GM12873 (cell line): ENCODE measurements around the gene BAZ2B.

Experiments used
- TF ChIP-seq, protein P1 (sequence below): IDR thresholded peaks from 2 replicates; pipeline ENCODE4 v1.5.1; 2012; ENCODE audit warnings: low read depth, mild to moderate bottlenecking, moderate library complexity, low read length, control low read depth; ENCODE audit not compliant: insufficient read depth; ENCODE audit errors: missing control alignments

Gene BAZ2B

DNA sequence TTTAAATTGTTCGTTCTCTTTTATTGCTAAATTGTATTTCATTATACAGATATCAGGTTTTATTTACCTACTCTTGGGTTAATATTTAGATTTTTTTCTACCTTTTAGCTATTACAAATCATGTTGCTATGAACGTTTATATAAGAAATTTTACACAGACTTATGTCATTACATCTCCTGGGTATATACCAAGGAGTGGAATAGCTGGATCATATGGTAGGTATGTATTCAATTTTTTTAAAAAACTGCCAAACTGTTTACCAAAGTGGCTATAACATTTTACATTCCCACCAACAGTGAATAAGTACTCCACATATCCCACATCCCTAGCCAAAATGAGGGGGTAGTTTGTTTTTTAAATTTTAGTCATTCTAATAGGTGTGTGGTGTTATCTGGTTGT is 32.3 kb upstream of the BAZ2B start:
- TF ChIP-seq, protein P1, sequence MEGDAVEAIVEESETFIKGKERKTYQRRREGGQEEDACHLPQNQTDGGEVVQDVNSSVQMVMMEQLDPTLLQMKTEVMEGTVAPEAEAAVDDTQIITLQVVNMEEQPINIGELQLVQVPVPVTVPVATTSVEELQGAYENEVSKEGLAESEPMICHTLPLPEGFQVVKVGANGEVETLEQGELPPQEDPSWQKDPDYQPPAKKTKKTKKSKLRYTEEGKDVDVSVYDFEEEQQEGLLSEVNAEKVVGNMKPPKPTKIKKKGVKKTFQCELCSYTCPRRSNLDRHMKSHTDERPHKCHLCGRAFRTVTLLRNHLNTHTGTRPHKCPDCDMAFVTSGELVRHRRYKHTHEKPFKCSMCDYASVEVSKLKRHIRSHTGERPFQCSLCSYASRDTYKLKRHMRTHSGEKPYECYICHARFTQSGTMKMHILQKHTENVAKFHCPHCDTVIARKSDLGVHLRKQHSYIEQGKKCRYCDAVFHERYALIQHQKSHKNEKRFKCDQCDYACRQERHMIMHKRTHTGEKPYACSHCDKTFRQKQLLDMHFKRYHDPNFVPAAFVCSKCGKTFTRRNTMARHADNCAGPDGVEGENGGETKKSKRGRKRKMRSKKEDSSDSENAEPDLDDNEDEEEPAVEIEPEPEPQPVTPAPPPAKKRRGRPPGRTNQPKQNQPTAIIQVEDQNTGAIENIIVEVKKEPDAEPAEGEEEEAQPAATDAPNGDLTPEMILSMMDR = no peak

DNA sequence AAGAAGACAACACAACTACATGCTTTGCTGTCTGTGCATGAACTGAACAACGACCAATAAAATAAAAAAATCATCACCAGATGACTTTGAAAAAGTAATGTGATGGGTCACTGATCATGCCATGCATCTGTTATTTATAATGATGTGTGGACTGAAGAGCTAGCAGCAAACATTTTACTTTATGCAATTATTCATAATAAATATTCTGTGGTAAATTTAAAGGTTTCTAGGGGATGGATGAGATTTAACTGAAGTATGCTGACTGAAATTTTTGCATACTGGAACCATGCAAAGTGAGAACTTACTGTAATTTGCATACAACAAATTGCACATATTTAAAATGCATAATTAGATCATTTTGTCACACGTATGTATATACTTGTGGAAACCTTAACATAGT is 31.3 kb upstream of the BAZ2B start:
- TF ChIP-seq, protein P1 = no peak

DNA sequence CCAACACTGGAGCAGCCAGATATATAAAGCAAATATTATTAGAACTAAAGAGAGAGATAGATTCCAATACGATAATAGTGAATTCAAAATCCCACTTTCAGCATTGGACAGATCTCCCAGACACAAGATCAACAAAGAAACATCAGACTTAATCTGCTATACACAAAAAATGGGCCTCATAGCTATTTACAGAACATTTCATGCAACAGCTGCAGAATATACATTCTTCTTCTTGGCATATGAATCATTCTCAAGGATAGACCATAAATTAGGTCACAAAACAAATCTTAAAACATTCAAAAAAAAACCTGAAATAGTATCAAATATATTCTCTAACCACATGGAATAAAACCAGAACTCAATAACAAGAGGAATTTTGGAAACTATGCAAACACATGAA is 23.8 kb upstream of the BAZ2B start:
- TF ChIP-seq, protein P1 = no peak

DNA sequence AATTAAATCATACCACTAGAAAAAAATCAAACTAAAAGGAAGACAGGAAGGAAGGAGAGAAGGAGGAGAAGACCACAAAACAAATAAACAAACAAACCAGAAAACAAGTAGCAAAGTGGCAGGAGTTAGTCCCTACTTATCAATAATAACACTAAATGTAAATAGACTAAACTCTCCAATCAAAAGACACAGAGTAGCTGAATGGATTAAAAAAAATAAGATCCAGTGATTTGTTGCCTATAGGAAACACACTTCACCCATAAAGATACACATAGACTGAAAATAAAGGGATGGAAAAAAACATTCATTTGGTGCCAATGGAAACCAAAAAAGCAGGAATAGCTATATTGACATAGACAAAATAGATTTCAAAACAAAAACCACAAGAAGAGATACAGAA is 23.4 kb upstream of the BAZ2B start:
- TF ChIP-seq, protein P1 = no peak

DNA sequence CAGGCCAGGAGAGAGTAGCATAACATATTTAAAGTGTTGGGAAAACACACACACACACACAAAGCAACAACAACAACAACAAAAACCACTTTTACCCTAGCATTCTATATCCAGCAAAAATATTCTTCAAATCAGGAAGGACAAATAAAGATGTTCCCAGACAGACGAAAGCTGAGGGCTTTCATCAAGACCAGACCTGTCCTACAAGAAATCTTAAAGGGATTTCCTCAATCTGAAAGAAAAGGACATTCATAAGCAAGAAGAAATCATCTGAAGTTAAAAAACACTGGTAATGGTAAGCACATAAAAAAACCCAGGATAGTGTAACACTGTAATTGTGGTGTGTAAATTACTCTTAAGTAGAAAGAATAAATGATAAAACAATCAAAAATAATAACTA is 22.7 kb upstream of the BAZ2B start:
- TF ChIP-seq, protein P1 = no peak

DNA sequence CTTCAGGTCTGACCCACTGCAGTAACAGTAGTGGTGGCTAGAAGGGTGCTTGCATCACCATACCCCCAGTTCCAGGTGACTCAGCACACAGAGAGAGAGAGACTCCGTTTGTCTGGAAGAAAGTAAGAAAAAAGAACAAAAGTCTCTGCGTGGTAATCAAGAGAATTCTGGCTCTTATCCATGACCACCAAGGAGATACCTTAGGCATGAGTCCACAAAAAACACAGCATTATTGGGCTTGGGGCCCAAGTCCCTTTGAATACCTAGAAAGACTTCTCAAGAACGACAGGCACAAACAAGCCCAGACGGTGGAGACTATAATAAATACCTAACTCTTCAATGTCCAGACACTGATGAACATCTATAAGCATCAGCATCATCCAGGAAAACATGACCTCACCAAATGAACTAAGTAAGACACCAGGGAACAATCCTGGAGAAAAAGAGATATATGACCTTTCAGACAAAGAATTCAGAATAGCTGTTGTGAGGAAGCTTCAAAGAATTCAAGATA is 21.7 kb upstream of the BAZ2B start:
- TF ChIP-seq, protein P1 = no peak

DNA sequence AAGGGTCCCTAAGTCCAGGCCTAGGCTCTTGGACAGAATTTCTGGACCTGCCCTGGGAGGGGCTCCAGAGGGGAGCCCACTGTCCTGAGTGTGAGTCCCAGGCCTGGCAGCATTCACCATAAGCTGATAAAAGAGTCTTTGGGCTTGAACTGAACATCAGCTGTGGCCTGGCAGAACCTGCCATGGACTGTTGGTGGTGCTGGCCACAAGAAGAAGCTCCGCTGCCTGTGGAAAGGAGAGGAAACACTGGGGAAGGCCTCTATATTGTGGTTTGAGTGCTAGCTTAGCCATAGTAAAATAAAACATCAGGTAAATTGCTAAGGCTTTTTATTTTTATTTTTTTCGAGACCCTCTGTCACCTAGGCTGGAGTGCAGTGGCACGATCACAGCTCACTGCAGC is 20.9 kb upstream of the BAZ2B start:
- TF ChIP-seq, protein P1 = no peak
